Ectodermal cell (in vitro differentiated cells): ENCODE results near the gene NBAS.

Experiments used
- H3K27ac ChIP-seq: 2 replicates; pipeline ENCODE4 v1.7.0; 2013; ENCODE audit warnings: mild to moderate bottlenecking, low read depth, low read length; ENCODE audit not compliant: insufficient read depth, poor library complexity, severe bottlenecking
- H3K27me3 ChIP-seq: 2 replicates; pipeline ENCODE4 v1.7.0; 2013; ENCODE audit warnings: mild to moderate bottlenecking, low read length; ENCODE audit not compliant: insufficient read depth, control insufficient read depth, poor library complexity, severe bottlenecking
- H3K36me3 ChIP-seq: one replicate; pipeline ENCODE4 v1.7.0; 2013; ENCODE audit warnings: low read length; ENCODE audit not compliant: control insufficient read depth, insufficient read depth
- H3K4me1 ChIP-seq: one replicate; pipeline ENCODE4 v1.7.0; 2013; ENCODE audit warnings: low read length; ENCODE audit not compliant: control insufficient read depth, insufficient read depth
- H3K4me3 ChIP-seq: 2 replicates; pipeline ENCODE4 v1.7.0; 2013; ENCODE audit warnings: low read depth, low read length, control low read depth; ENCODE audit not compliant: insufficient read depth
- H3K9me3 ChIP-seq: 2 replicates; pipeline ENCODE4 v1.7.0; 2013; ENCODE audit warnings: mild to moderate bottlenecking, low read length, moderate library complexity; ENCODE audit not compliant: control insufficient read depth
- WGBS, 2 experiments: methylation state at CpG; one replicate each; pipeline ENCODE4 v1.1.7; 2013; ENCODE audit warnings: missing lambda C conversion rate in 2 of 2; 5-methylcytosine and 5-hydroxymethylcytosine counted together

NBAS gene

DNA sequence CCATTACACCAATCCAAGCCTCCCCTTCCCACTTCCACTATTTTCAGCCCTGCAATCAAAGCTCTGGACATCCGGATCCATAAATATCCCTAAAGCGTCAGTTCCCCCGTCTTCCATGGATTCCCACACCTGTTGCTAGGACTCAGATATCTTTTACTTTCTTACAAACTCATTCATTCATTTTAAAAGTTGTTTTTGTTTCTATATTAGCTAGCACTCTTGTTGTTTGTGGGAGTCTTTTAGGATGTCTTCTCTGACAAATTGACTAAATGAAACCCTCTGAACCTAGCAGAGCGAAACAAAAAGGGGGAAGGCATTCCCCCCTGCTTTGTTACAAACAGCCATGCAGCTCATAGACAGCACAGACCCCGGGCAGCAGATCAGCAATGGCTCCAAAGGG is 9.0 kb upstream of the NBAS start:
- peak overlapping the region; percentile 32 for H3K27ac ChIP-seq
- no peaks in the 10 kb centered on the region for H3K27me3 ChIP-seq
- WGBS, 2 experiments: 81% methylated on average over 5 of the region's 5 CpGs
- no peaks in the 10 kb centered on the region for H3K9me3 ChIP-seq
- H3K4me3 ChIP-seq: no peak overlapping the region
- no peaks in the 10 kb centered on the region for H3K36me3 ChIP-seq
- H3K4me1 ChIP-seq: peaks cover 9% of the 10 kb centered on the region

DNA sequence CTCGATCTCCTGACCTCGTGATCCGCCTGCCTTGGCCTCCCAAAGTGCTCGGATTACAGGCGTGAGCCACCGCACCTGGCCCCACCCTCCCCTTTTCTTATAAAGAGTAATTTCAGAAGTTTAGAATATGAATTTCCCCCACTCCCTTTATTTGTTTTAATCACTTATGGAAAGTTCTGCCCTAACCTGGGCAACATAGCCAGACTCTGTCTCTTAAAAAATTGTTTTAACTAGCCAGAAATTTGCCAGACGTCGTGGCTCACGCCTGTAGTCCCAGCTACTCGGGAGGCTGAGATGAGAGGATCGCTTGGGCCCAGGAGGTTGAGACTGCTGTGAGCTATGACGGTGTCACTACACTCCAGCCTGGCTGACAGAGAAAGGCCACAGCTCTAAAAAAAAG is 7.7 kb upstream of the NBAS start:
- WGBS, 2 experiments: 91 to 95% methylated on average over 12 of the region's 12 CpGs

DNA sequence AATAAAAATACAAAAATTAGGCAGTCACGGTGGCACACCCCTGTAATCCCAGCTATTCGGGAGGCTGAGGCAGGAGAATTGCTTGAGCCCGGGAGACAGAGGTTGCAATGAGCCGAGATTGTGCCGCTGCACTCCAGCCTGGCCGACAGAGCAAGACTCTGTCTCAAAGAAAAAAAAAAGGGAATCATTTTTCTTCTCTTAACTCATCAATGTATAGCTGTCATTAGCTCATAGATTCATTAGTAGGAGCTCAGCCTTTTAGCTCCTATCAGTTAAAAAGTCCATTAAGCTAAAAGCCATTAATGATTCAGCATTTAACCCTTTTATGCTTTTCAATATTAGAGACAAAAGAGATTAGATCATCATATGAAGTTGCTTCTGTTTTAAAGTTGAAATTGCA is 5.8 kb upstream of the NBAS start:
- Histone ChIP-seq H3K4me1 (peaks cover 16% of the 10 kb centered on the region), H3K27me3 (no peaks in the 10 kb centered on the region), H3K27ac (no peak overlapping the region), H3K36me3 (no peaks in the 10 kb centered on the region), H3K9me3 (no peaks in the 10 kb centered on the region), H3K4me3 (no peak overlapping the region)
- WGBS, 2 experiments: 92 to 96% methylated on average over 6 of the region's 6 CpGs

More for the DNA sequence above, 7.7 kb upstream of the NBAS start:
- peaks cover 9% of the 10 kb centered on the region for H3K4me1 ChIP-seq
- no peak overlapping the region for H3K4me3 ChIP-seq
- no peaks in the 10 kb centered on the region for H3K9me3 ChIP-seq
- no peaks in the 10 kb centered on the region for H3K27me3 ChIP-seq
- H3K36me3 ChIP-seq: no peaks in the 10 kb centered on the region
- no peak overlapping the region for H3K27ac ChIP-seq

GRCh38 chr2:15565994-15566671 is 5.0 kb upstream of the NBAS start:
- Histone ChIP-seq H3K9me3 (no peaks in the 10 kb centered on the region), H3K27ac (no peak overlapping the region), H3K27me3 (no peaks in the 10 kb centered on the region), H3K4me1 (peaks cover 21% of the 10 kb centered on the region), H3K36me3 (no peaks in the 10 kb centered on the region), H3K4me3 (no peak overlapping the region)
- WGBS, 2 experiments: 0% methylated on average over 1 of the region's 2 CpGs

DNA sequence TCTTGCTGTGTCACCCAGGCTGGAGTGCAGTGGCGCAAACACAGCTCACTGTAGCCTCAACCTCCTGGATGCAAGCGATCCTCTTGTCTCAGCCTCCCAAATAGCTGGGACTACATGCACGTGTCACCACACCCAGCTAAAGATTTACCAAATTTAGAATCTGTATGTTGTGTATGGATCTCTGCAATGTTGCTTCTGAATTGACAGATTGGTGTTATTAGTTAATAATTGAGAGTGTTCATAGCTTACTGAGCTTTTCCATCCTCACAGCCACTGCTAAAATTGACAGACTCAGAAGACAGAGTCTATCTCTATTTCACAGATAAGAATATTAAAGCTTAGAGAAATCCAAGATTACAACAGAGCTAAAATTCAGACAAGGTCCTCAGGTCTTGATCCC is 4.3 kb upstream of the NBAS start:
- 82 to 89% methylated on average over 3 of the region's 3 CpGs for WGBS, 2 experiments
- Histone ChIP-seq H3K4me1 (peaks cover 19% of the 10 kb centered on the region), H3K27me3 (no peaks in the 10 kb centered on the region), H3K36me3 (no peaks in the 10 kb centered on the region), H3K27ac (no peak overlapping the region), H3K9me3 (no peaks in the 10 kb centered on the region), H3K4me3 (no peak overlapping the region)

- H3K4me1 ChIP-seq: peaks cover 12% of the 10 kb centered on the region
- no peak overlapping the region for H3K27ac ChIP-seq
- no peaks in the 10 kb centered on the region for H3K27me3 ChIP-seq
- WGBS, 2 experiments: 92 to 95% methylated on average over 9 of the region's 9 CpGs
- H3K4me3 ChIP-seq: no peak overlapping the region
- H3K36me3 ChIP-seq: no peaks in the 10 kb centered on the region
- no peaks in the 10 kb centered on the region for H3K9me3 ChIP-seq
These were observed 2.3 kb upstream of the NBAS start for GRCh38 chr2:15563227-15564100.

GRCh38 chr2:15562354-15563031 is 1.4 kb upstream of the NBAS start:
- no peaks in the 10 kb centered on the region for H3K27me3 ChIP-seq
- H3K9me3 ChIP-seq: no peaks in the 10 kb centered on the region
- 86% methylated on average over 3 to 5 of the region's 6 CpGs for WGBS, 2 experiments
- H3K36me3 ChIP-seq: no peaks in the 10 kb centered on the region
- no peak overlapping the region for H3K4me3 ChIP-seq
- peak overlapping the region; percentile 92 for H3K27ac ChIP-seq
- H3K4me1 ChIP-seq: peaks cover 12% of the 10 kb centered on the region

DNA sequence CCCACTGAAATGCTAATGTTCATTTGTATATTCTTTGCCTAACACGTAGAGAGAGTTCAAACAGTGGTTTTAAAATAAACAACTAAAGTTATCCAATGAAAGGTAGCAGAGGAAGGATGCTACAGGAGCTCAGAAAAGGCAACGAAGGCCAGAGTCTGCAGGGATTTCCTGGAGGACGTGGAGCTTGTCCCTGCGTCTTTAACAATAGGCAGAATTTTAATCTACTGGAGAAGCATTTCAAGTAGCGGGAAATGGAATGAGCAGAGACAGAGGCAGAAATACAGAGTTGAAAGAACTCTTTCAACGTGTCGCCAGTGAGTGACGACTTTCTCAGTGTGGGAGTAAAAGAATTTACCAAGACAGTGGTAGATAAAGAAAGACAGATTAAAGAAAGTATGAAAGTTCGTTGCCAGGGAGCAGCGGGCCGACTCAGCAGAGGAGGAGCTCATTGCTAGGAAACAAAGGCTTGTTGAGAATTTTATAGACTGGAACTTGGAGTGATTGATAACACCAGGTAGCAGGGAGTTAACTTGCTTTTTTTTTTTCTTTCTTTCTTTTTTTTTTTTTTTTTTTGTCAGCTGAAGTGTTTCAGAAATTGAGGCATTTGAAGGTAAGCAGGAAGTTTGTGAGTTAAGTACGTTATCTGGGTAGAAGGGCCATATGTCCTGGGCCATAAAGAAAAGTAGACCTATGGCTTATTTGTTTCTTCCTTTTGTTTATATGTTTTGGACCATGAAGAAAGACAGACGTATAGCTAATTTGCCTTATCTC is 625 bp upstream of the NBAS start:
- Histone ChIP-seq H3K4me3 (peak overlapping the region; percentile 83), H3K36me3 (no peaks in the 10 kb centered on the region), H3K9me3 (no peaks in the 10 kb centered on the region), H3K27ac (peak overlapping the region; percentile 92), H3K4me1 (peaks cover 12% of the 10 kb centered on the region), H3K27me3 (no peaks in the 10 kb centered on the region)
- 22 to 31% methylated on average over 12 to 13 of the region's 13 CpGs for WGBS, 2 experiments

GRCh38 chr2:15560140-15560987 is 770 bp downstream of the NBAS start:
- no peak overlapping the region for H3K27ac ChIP-seq
- WGBS, 2 experiments: 6% methylated on average over 31 of the region's 32 CpGs

More at GRCh38 chr2:15560140-15560987, 770 bp downstream of the NBAS start:
- Histone ChIP-seq H3K4me3 (peak overlapping the region; percentile 83), H3K36me3 (no peaks in the 10 kb centered on the region), H3K4me1 (peaks cover 12% of the 10 kb centered on the region), H3K27me3 (no peaks in the 10 kb centered on the region), H3K9me3 (no peaks in the 10 kb centered on the region)
